Lung (tissue), 12 donors: ENCODE results near the gene ETFA. TPM values are rescaled to one million over a fixed set of nuclear protein-coding genes. Genes with fewer than 3 reads are reported as not detected.
"Not testable (repeated sequence)": the region's sequence is repeated elsewhere in the genome, so short reads cannot be mapped to it uniquely, and the experiment has no call there.

Experiments used
- ATAC-seq: fragments of 200-7000 bp; cut with Tn5 transposase; one replicate; pipeline ENCODE4 v1.9.1; 2020; ENCODE audit warnings: moderate number of reproducible peaks; ENCODE audit not compliant: insufficient read depth, low FRiP score
- DNase-seq, 3 donors: peaks; one replicate each; pipeline ENCODE4 v3.0.0-alpha.2; 2013 to 2017
- H3K27ac ChIP-seq, 2 donors: one replicate each; pipeline ENCODE4 v1.5.1; 2013; ENCODE audit warnings: mild to moderate bottlenecking in 2 of 2, moderate library complexity in 2 of 2, control low read depth in 1 of 2, inconsistent platforms in 1 of 2, low read depth in 1 of 2, low read length in 1 of 2
- H3K27me3 ChIP-seq, 3 donors: one replicate each; pipeline ENCODE4 v1.5.1; 2013; ENCODE audit warnings: low read length in 2 of 3; ENCODE audit not compliant: control insufficient read depth in 3 of 3, insufficient read depth in 3 of 3
- H3K36me3 ChIP-seq, 4 donors: one replicate each; pipeline ENCODE4 v1.5.1; 2013; ENCODE audit warnings: low read length in 4 of 4, mild to moderate bottlenecking in 1 of 4, moderate library complexity in 1 of 4; ENCODE audit not compliant: control insufficient read depth in 4 of 4, insufficient read depth in 4 of 4
- H3K4me1 ChIP-seq, 5 donors: one replicate each; pipeline ENCODE4 v1.5.1; 2013; ENCODE audit warnings: low read length in 5 of 5, mild to moderate bottlenecking in 2 of 5, moderate library complexity in 1 of 5; ENCODE audit not compliant: control insufficient read depth in 5 of 5, insufficient read depth in 5 of 5
- H3K4me3 ChIP-seq: one replicate; pipeline ENCODE4 v1.5.1; 2013; ENCODE audit warnings: mild to moderate bottlenecking, control low read depth, moderate library complexity
- H3K9ac ChIP-seq, 2 donors: one replicate each; pipeline ENCODE4 v1.5.1; 2013; ENCODE audit warnings: low read length in 2 of 2, control low read depth in 1 of 2; ENCODE audit not compliant: insufficient read depth in 1 of 2
- H3K9me3 ChIP-seq, 4 donors: one replicate each; pipeline ENCODE4 v1.5.1; 2013; ENCODE audit warnings: low read length in 3 of 4, mild to moderate bottlenecking in 1 of 4, moderate library complexity in 1 of 4; ENCODE audit not compliant: control insufficient read depth in 4 of 4, insufficient read depth in 3 of 4
- WGBS, 2 donors: extraction: QIAGEN DNeasy Blood & Tissue Kit; methylation state at CpG; one replicate each; pipeline ENCODE4 v1.1.7; 2013; 5-methylcytosine and 5-hydroxymethylcytosine counted together
- polyA plus RNA-seq, 2 donors: library from polyadenylated mRNA; stranded (reverse); fragments of 200-250 nt; gene quantifications; one replicate each; pipeline ENCODE4 v1.2.1, GENCODE V29; 2013
- total RNA-seq, 2 donors: library from RNA; depleted of rRNA in 1 of 2; stranded (reverse); fragments of >200 nt in 1 of 2; gene quantifications; one replicate each; pipeline ENCODE4 v1.2.1, GENCODE V29; 2014 to 2021
- TF ChIP-seq, protein P1 (sequence below): IDR thresholded peaks from 2 replicates; pipeline ENCODE4 v1.5.1; 2012; ENCODE audit warnings: mild to moderate bottlenecking; ENCODE audit errors: control extremely low read depth, extremely low read depth
- donor health status: control.
- donor health status: control.
- donor health status: Bipolar disorder and iron deficiency.
- donor health status: healthy.
- donor health status: DM: yes; HTN: yes; CAD: no.

ETFA gene
- total and polyA plus RNA-seq, 4 donors, result 54.5 to 96.4 (median 83.8) TPM

DNA sequence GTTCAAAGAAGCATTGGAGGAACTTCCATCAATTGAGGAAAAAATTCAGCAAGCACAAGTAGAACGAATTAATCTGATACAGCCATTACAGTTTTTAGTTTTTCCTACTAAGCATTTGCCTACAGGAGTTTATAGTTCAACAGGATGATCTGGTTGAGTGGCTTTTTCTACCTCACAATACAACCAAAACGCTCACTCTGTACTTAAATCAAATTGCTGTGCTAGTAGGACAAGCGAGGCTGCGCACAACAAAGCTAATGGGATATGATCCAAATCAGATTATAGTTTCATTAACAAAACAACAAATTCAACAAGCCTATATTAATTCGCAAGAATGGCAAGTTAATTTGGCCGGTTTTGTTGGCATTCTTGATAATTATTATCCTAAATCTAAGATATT lies 44.2 kb downstream of the ETFA start:
- Histone ChIP-seq H3K4me1 (no peaks in the 10 kb centered on the region), H3K9ac (no peak overlapping the region), H3K9me3 (peaks cover 8 to 18% (median 13%) of the 10 kb centered on the region in 4 donors), H3K27ac (no peak overlapping the region), H3K27me3 (no peaks in the 10 kb centered on the region), H3K36me3 (peaks cover 11 to 76% (median 44%) of the 10 kb centered on the region in 4 donors), H3K4me3 (no peak overlapping the region)
- TF ChIP-seq, protein P1, sequence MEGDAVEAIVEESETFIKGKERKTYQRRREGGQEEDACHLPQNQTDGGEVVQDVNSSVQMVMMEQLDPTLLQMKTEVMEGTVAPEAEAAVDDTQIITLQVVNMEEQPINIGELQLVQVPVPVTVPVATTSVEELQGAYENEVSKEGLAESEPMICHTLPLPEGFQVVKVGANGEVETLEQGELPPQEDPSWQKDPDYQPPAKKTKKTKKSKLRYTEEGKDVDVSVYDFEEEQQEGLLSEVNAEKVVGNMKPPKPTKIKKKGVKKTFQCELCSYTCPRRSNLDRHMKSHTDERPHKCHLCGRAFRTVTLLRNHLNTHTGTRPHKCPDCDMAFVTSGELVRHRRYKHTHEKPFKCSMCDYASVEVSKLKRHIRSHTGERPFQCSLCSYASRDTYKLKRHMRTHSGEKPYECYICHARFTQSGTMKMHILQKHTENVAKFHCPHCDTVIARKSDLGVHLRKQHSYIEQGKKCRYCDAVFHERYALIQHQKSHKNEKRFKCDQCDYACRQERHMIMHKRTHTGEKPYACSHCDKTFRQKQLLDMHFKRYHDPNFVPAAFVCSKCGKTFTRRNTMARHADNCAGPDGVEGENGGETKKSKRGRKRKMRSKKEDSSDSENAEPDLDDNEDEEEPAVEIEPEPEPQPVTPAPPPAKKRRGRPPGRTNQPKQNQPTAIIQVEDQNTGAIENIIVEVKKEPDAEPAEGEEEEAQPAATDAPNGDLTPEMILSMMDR, result no peak
- peak in 1 of 3 donors; percentile 14 for DNase-seq
- 99% methylated on average over 6 of the region's 6 CpGs for WGBS, 2 donors
- no peak for ATAC-seq

DNA sequence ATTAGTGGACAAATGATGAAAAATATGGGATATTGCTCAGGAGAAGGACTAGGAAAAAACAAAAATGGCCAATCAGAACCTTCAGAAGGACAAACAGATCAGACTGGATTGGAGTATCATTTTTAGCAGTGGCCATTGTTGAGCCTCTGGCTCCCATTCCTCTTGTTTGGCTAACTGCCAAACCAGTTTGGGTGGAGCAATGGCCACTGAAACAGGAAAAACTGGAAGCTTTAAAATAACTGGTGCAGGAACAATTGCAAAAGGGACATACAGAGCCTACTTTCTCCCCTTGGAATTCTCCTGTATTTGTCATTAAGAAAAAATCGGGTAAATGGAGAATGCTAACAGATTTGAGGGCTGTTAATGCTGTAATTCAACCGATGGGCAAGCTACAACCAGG lies 45.5 kb downstream of the ETFA start:
- H3K27ac ChIP-seq, DNase-seq, H3K4me1 ChIP-seq, H3K4me3 ChIP-seq, H3K27me3 ChIP-seq, H3K9ac ChIP-seq, ATAC-seq: not testable (repeated sequence)
- peaks cover 8 to 18% (median 13%) of the 10 kb centered on the region in 4 donors for H3K9me3 ChIP-seq
- peaks cover 18 to 81% (median 47%) of the 10 kb centered on the region in 4 donors for H3K36me3 ChIP-seq
- WGBS, 2 donors, result 92% methylated on average over 2 of the region's 2 CpGs

DNA sequence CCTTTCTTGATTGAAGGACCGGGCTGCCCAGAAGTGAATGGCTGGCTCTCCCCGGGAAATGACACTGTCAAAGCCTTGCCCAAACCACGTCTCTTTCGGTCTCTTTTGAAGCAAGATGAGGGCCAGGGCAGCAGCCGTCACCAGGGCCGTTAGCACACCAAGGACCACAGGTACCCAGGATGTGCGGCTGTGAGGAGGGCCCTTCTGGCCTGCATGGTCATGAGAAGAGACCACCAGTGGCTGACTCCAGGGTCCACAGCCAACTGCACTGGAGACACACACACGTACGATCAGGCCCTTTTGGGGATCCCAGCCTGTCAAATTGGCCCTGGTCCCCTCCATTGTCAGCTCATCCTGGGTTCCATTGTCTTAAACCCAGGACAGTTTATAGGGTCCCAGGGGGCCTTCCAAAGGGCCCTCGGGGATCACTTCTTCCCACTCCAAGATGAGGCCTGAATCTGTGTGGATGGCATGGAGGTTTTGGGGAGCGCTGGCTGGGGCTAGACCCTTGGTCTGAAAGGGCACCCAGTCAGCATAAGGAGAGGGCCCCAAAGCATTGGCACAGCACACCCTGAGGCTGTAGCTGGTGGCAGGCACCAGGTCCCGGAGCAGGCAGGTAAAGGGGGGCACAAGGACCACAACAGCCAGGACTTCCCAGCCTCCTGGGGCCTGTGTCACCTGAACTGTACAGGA lies 50.9 kb downstream of the ETFA start:
- Histone ChIP-seq H3K36me3 (peaks cover 15 to 70% (median 39%) of the 10 kb centered on the region in 4 donors), H3K9ac (no peak overlapping the region), H3K27ac (no peak overlapping the region), H3K4me3 (no peak overlapping the region), H3K4me1 (no peaks in the 10 kb centered on the region), H3K27me3 (no peaks in the 10 kb centered on the region), H3K9me3 (peaks cover 0 to 23% (median 9%) of the 10 kb centered on the region in 4 donors)
- 98 to 100% methylated on average over 12 of the region's 12 CpGs for WGBS, 2 donors
- TF ChIP-seq, protein P1, result no peak
- ATAC-seq (no peak), DNase-seq (no peak)

DNA sequence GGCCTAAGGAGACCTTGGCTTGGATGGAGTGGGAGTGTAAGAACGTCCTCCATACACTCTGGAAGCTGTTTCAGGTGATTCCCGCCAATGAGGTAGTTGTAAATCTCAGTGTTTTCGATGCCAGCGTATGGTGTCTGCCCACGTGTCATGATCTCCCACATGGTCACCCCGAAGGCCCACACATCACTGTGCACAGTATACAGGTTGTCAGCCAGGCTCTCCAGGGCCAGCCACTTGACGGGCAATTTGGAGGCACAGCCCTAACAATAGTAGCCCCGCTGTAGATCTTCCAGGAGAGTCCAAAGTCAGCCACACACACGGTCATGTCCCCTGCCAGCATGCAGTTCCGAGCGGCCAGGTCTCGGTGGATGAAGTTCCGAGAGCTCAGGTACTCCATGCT lies 51.9 kb downstream of the ETFA start:
- ATAC-seq (no peak), DNase-seq (no peak)
- Histone ChIP-seq H3K36me3 (peaks cover 15 to 67% (median 35%) of the 10 kb centered on the region in 4 donors), H3K4me3 (no peak overlapping the region), H3K4me1 (no peaks in the 10 kb centered on the region), H3K27ac (no peak overlapping the region), H3K27me3 (no peaks in the 10 kb centered on the region), H3K9me3 (peaks cover 0 to 21% (median 9%) of the 10 kb centered on the region in 4 donors), H3K9ac (no peak overlapping the region)
- TF ChIP-seq, protein P1, result no peak
- 92 to 93% methylated on average over 13 of the region's 13 CpGs for WGBS, 2 donors
